ENCODE measurements around the gene CLEC12A. TPM values are rescaled to one million over a fixed set of nuclear protein-coding genes. Genes with fewer than 3 reads are reported as not detected.

The CLEC12A gene
- total and polyA plus RNA-seq, 2 of the 13 experiments (the other 11 are each of a cell fraction or from before 2014, with no cell fraction given): not detected

- Histone ChIP-seq H3K4me2 (ENCODE audit: low read depth, low read length) (no peak overlapping the region), H2AFZ (ENCODE audit: low read length) (no peak overlapping the region), H4K20me1 (ENCODE audit: insufficient read depth, low read length) (no peaks in the 10 kb centered on the region), H3K79me2 (ENCODE audit: insufficient read depth, low read length) (no peaks in the 10 kb centered on the region), H3K9me3 (ENCODE audit: low read length) (no peaks in the 10 kb centered on the region), H3K36me3 (replicated peaks in 1 of 2; ENCODE audit: control insufficient read depth in 1 of 2, insufficient read depth in 2 of 2, low read length in 2 of 2) (no peaks in the 10 kb centered on the region), H3K4me3 (replicated peaks in 1 of 3; ENCODE audit: insufficient read depth in 1 of 3, low read depth in 2 of 3, low read length in 3 of 3) (no peak overlapping the region), H3K9ac (ENCODE audit: insufficient read depth, low read depth, low read length) (no peak overlapping the region), H3K27ac (ENCODE audit: extremely low read length, insufficient read depth, low read length) (no peak overlapping the region), H3K4me1 (ENCODE audit: insufficient read depth, low read length) (no peaks in the 10 kb centered on the region), H3K27me3 (ENCODE audit: control insufficient read depth in 1 of 2, insufficient read depth in 2 of 2, low read length in 2 of 2) (no peaks in the 10 kb centered on the region)
- no TSS peak for BruUV-seq (replicated peaks)
- DNase-seq (ENCODE audit: low spot score) (no peak), ATAC-seq (no peak), FAIRE-seq (no peak)
- intact Hi-C loops (cut with micrococcal nuclease; ENCODE audit: unreplicated experiment): no loop called here
- WGBS (ENCODE audit: low lambda C conversion rate): 21% methylated on average over 3 of the region's 3 CpGs
- CTCF ChIA-PET (ENCODE audit: low intra/inter-chr PET ratio, low total read pairs): no interaction called here
- in situ Hi-C loops (cut with HindIII; ENCODE audit: extremely low pct_ligation_motif_present, low pct_unique_long_range_greater_than_20kb): no loop called here
- POLR2A ChIA-PET: no interaction called here
- no peak for TF ChIP-seq ELF4 (CRISPR knock-in tag; IDR thresholded peaks at IDR 0.05; ENCODE audit: borderline replicate concordance)
- TF ChIP-seq EZH2 (conservative IDR thresholded peaks at IDR 0.05; ENCODE audit: low read depth, low read length): no peak
- TF ChIP-seq ZBTB1 (CRISPR knock-in tag; IDR thresholded peaks at IDR 0.05; ENCODE audit: borderline replicate concordance): no peak
- TF ChIP-seq ZBTB43 (CRISPR knock-in tag; conservative IDR thresholded peaks at IDR 0.05): no peak
- TF ChIP-seq IRF9 (CRISPR knock-in tag; IDR thresholded peaks at IDR 0.05; ENCODE audit: borderline replicate concordance): no peak
- TF ChIP-seq PHF21A (CRISPR knock-in tag; IDR thresholded peaks at IDR 0.05): no peak
- no peak for TF ChIP-seq RBM39 (IDR thresholded peaks at IDR 0.05; ENCODE audit: low read depth, low read length, poor library complexity, severe bottlenecking)
- TF ChIP-seq KMT2B (CRISPR knock-in tag; IDR thresholded peaks at IDR 0.05): no peak
- TF ChIP-seq RARA (CRISPR knock-in tag; IDR thresholded peaks at IDR 0.05): no peak
- TF ChIP-seq ZNF570 (CRISPR knock-in tag; IDR thresholded peaks at IDR 0.05; ENCODE audit: borderline replicate concordance): no peak
- TF ChIP-seq PRPF4 (IDR thresholded peaks at IDR 0.05; ENCODE audit: low read depth, low read length, poor library complexity, severe bottlenecking): no peak
- TF ChIP-seq TFAP4 (IDR thresholded peaks at IDR 0.05; ENCODE audit: borderline replicate concordance, low read depth): no peak
- no peak for TF ChIP-seq AHDC1 (CRISPR knock-in tag; IDR thresholded peaks at IDR 0.05; ENCODE audit: borderline replicate concordance)
- no peak for TF ChIP-seq GZF1 (CRISPR knock-in tag; IDR thresholded peaks at IDR 0.05)
- no peak for TF ChIP-seq MXD4 (CRISPR knock-in tag; IDR thresholded peaks at IDR 0.05)
- TF ChIP-seq PCBP2 (optimal IDR thresholded peaks at IDR 0.05; ENCODE audit: low read depth, low read length, poor library complexity, severe bottlenecking): no peak
- TF ChIP-seq YEATS4 (CRISPR knock-in tag; IDR thresholded peaks at IDR 0.05; ENCODE audit: borderline replicate concordance): no peak
These were observed 40.0 kb upstream of the CLEC12A start for GRCh38 chr12:9931245-9931644.

Data from HepG2 (cell line).